Measurements from ENCODE around the gene ABCC4.

ABCC4 gene

DNA sequence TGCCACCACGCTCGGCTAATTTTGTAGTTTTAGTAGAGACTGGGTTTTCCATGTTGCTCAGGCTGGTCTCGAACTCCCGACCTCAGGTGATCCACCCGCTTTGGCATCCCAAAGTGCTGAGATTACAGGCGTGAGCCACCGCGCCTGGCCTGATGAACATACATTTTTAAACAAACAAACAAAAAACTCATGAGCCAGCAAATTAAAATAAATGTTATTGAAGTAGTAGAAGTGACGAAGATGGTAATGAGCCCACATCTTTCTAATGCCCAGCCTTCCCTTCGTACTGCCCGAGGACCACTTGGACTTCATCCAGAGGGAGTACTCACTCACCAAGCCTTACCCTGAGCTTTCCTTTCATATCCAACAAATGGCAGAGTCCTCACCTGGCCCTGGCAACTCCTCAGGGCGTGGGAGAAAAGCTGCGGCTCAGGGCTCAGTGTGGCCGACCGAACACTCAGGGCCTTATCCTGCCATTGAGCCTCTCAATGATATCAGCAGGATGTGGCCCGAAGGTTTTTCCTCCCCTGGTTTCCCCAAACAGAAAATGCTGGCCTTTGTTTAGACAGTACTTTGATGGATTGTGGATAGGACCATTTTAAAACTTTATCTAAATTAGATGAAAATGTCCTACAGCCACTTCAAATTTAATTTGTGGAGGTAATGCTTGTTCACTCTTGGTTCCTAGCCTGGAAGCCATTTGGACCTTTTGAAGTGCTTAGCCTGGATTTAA lies 22.8 kb upstream of the ABCC4 start:
- H3K27me3 ChIP-seq (ENCODE audit: control insufficient read depth, insufficient read depth, low read length), result no peaks in the 10 kb centered on the region

DNA sequence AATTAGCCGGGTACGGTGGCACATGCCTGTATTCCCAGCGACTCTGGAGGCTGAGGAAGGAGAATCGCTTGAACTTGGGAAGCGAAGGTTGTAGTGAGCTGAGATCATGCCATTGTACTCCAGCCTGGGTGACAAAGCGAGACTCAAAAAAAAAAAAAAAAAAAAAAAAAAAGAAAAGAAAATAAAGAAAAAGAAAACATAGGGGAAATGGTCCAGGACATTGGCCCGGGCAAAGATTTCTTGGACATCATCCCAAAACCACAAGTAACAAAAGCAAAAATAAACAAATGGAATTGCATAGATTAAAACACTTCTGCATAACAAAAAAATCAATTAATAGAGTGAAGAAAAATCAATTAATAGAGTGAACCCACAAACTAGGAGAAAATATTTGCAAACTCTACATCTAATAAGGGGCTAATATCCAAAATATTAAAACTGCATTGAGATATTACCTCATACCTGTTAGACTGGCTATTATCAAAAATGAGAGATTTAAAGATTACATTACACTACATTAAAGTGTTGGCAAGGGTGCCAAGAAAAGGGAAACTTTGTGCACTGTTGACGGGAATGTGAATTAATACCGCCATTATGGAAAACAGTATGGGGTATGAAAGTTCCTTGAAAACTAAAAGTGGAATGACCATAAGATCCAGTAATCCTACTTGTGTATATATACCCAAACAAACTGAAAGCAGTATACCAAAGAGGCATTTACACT lies 18.5 kb upstream of the ABCC4 start:
- Histone ChIP-seq H3K9ac (ENCODE audit: low read length) (no peak overlapping the region), H3K27ac (ENCODE audit: low read depth, low read length) (no peak overlapping the region), H3K27me3 (ENCODE audit: control insufficient read depth, insufficient read depth, low read length) (no peaks in the 10 kb centered on the region), H3K4me3 (ENCODE audit: low read depth, low read length) (no peak overlapping the region), H3K9me3 (ENCODE audit: control insufficient read depth, insufficient read depth, low read depth, low read length) (0 out of 2 replicates have a peak, but pooled peaks cover 2% of the 10 kb centered on the region), H3K36me3 (ENCODE audit: control insufficient read depth, insufficient read depth, low read length) (no peaks in the 10 kb centered on the region), H3K4me1 (ENCODE audit: control insufficient read depth, insufficient read depth, low read length) (no peaks in the 10 kb centered on the region)

More for the DNA sequence above, 22.8 kb upstream of the ABCC4 start:
- Histone ChIP-seq H3K9ac (ENCODE audit: low read length) (no peak overlapping the region), H3K9me3 (ENCODE audit: control insufficient read depth, insufficient read depth, low read depth, low read length) (no peaks in the 10 kb centered on the region), H3K27ac (ENCODE audit: low read depth, low read length) (no peak overlapping the region), H3K4me3 (ENCODE audit: low read depth, low read length) (no peak overlapping the region), H3K4me1 (ENCODE audit: control insufficient read depth, insufficient read depth, low read length) (no peaks in the 10 kb centered on the region), H3K36me3 (ENCODE audit: control insufficient read depth, insufficient read depth, low read length) (no peaks in the 10 kb centered on the region)

DNA sequence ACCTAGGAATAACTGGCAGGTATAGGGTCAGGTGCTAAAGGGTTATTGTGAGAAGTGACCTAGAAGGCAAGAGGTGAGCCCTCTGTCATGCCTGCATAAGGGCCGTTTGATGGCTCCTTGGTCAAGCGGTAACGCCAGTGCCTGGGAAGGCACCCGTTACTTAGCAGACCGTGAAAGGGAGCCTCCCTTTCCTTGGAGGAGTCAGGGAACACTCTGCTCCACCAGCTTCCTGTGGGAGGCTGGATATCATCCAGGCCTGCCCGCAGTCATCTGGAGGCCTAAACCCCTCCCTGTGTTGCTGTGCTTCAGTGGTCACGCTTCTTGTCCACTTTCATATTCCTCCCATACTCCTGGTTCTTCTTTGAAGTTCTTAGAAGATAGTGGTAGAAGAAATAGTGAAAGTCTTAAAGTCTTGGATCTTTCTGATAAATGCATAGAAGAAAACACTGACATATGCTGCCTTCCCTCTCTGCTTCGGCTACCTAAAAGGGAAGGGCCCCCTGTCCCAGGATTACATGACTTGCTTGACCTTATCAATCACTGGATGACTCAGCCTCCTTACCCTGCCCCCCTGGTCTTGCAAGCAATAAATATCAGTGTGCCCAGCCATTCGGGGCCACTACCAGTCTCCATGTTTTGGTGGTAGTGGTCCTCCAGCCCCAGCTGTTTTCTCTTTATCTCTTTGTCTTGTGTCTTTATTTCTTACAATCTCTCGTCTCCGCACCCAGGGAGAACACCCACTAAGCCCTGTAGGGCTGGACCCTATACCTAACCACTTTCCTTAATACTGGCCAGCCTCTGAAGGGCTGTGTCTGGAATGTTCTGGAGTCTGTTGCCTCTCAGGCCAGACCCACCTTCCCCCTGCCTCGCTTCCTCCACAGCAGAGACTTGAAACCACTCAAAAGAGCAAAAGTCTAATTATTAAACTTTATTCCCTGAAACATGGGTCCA lies 16.1 kb upstream of the ABCC4 start:
- H3K9ac ChIP-seq (ENCODE audit: low read length), result no peak overlapping the region
- no peaks in the 10 kb centered on the region for H3K36me3 ChIP-seq (ENCODE audit: control insufficient read depth, insufficient read depth, low read length)
- no peaks in the 10 kb centered on the region for H3K4me1 ChIP-seq (ENCODE audit: control insufficient read depth, insufficient read depth, low read length)
- H3K27me3 ChIP-seq (ENCODE audit: control insufficient read depth, insufficient read depth, low read length), result no peaks in the 10 kb centered on the region
- 0 out of 2 replicates have a peak, but pooled peaks cover 2% of the 10 kb centered on the region for H3K9me3 ChIP-seq (ENCODE audit: control insufficient read depth, insufficient read depth, low read depth, low read length)
- H3K4me3 ChIP-seq (ENCODE audit: low read depth, low read length), result no peak overlapping the region
- no peak overlapping the region for H3K27ac ChIP-seq (ENCODE audit: low read depth, low read length)

GRCh38 chr13:95315752-95316151 lies 14.5 kb upstream of the ABCC4 start:
- Histone ChIP-seq H3K36me3 (ENCODE audit: control insufficient read depth, insufficient read depth, low read length) (no peaks in the 10 kb centered on the region), H3K27ac (ENCODE audit: low read depth, low read length) (no peak overlapping the region), H3K4me3 (ENCODE audit: low read depth, low read length) (no peak overlapping the region), H3K9me3 (ENCODE audit: control insufficient read depth, insufficient read depth, low read depth, low read length) (0 out of 2 replicates have a peak, but pooled peaks cover 2% of the 10 kb centered on the region), H3K9ac (ENCODE audit: low read length) (no peak overlapping the region), H3K4me1 (ENCODE audit: control insufficient read depth, insufficient read depth, low read length) (no peaks in the 10 kb centered on the region), H3K27me3 (ENCODE audit: control insufficient read depth, insufficient read depth, low read length) (no peaks in the 10 kb centered on the region)

GRCh38 chr13:95307507-95307906 lies 6.3 kb upstream of the ABCC4 start:
- Histone ChIP-seq H3K9me3 (ENCODE audit: control insufficient read depth, insufficient read depth, low read depth, low read length) (no peaks in the 10 kb centered on the region), H3K36me3 (ENCODE audit: control insufficient read depth, insufficient read depth, low read length) (no peaks in the 10 kb centered on the region), H3K4me1 (ENCODE audit: control insufficient read depth, insufficient read depth, low read length) (no peaks in the 10 kb centered on the region), H3K4me3 (ENCODE audit: low read depth, low read length) (no peak overlapping the region), H3K9ac (ENCODE audit: low read length) (no peak overlapping the region), H3K27me3 (ENCODE audit: control insufficient read depth, insufficient read depth, low read length) (peaks cover 10% of the 10 kb centered on the region), H3K27ac (ENCODE audit: low read depth, low read length) (no peak overlapping the region)

DNA sequence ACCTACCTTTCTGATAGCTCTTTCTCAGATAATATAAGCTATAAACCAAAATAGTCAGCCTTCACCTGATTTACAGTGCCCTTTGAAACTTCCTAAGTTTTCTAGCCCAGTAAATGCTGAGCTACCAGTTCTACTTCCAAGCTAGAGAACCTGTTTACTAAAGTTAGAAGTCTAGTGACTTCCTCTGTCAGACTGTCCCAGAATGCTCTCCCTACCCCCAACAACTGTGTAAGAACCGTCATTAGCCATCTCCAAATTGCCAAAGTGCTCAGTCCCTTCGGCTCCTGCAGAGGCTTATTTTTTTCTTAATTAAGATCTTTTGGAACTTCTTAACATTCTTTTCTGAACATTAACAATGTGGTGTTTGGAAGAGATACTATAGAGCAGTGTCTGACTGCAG lies 3.2 kb upstream of the ABCC4 start:
- no peaks in the 10 kb centered on the region for H3K4me1 ChIP-seq (ENCODE audit: control insufficient read depth, insufficient read depth, low read length)
- peaks cover 34% of the 10 kb centered on the region for H3K27me3 ChIP-seq (ENCODE audit: control insufficient read depth, insufficient read depth, low read length)
- no peak overlapping the region for H3K27ac ChIP-seq (ENCODE audit: low read depth, low read length)
- no peaks in the 10 kb centered on the region for H3K9me3 ChIP-seq (ENCODE audit: control insufficient read depth, insufficient read depth, low read depth, low read length)
- no peak overlapping the region for H3K4me3 ChIP-seq (ENCODE audit: low read depth, low read length)
- no peaks in the 10 kb centered on the region for H3K36me3 ChIP-seq (ENCODE audit: control insufficient read depth, insufficient read depth, low read length)
- no peak overlapping the region for H3K9ac ChIP-seq (ENCODE audit: low read length)

- H3K4me1 ChIP-seq (ENCODE audit: control insufficient read depth, insufficient read depth, low read length), result no peaks in the 10 kb centered on the region
- peak overlapping the region; percentile 74 for H3K4me3 ChIP-seq (ENCODE audit: low read depth, low read length)
- no peak overlapping the region for H3K27ac ChIP-seq (ENCODE audit: low read depth, low read length)
- H3K27me3 ChIP-seq (ENCODE audit: control insufficient read depth, insufficient read depth, low read length), result peaks cover 34% of the 10 kb centered on the region
- H3K9me3 ChIP-seq (ENCODE audit: control insufficient read depth, insufficient read depth, low read depth, low read length), result no peaks in the 10 kb centered on the region
- H3K9ac ChIP-seq (ENCODE audit: low read length), result peak overlapping the region; percentile 46
- H3K36me3 ChIP-seq (ENCODE audit: control insufficient read depth, insufficient read depth, low read length), result no peaks in the 10 kb centered on the region
These were observed 730 bp upstream of the ABCC4 start for GRCh38 chr13:95301968-95302393.

DNA sequence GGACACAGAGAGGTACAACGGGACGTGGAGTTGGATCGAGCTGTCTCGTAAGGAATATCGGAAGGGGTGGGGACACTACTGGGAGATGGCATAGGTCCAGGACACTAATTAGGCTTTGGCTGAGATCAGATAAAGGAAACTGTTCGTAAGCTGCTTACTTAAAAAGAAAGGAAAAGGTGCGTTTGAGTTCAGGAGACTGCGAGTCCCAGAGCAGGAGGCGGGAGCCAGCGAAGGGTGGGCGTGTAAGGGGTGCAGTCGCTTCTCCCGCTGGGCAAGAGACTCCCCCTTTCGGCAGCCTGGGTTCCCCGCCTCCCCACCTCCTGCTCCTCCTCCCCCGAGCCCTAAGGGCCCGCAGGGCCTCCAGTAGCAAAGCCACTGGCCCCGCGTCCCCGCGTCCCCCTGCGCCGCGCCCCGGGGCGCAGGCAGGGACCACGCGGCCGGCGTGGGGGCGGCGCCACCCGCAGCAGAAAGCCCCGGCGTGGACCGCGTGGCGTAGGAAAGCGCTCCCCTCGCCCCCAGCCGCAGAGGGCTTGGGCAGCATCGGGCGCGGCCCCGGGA lies 547 bp downstream of the ABCC4 start:
- Histone ChIP-seq H3K27me3 (ENCODE audit: control insufficient read depth, insufficient read depth, low read length) (peaks cover 34% of the 10 kb centered on the region), H3K9me3 (ENCODE audit: control insufficient read depth, insufficient read depth, low read depth, low read length) (no peaks in the 10 kb centered on the region), H3K27ac (ENCODE audit: low read depth, low read length) (no peak overlapping the region), H3K4me1 (ENCODE audit: control insufficient read depth, insufficient read depth, low read length) (no peaks in the 10 kb centered on the region), H3K36me3 (ENCODE audit: control insufficient read depth, insufficient read depth, low read length) (no peaks in the 10 kb centered on the region), H3K4me3 (ENCODE audit: low read depth, low read length) (peak overlapping the region; percentile 74), H3K9ac (ENCODE audit: low read length) (peak overlapping the region; percentile 63)

GRCh38 chr13:95298971-95299621 lies 2.2 kb downstream of the ABCC4 start:
- no peak overlapping the region for H3K27ac ChIP-seq (ENCODE audit: low read depth, low read length)

More at GRCh38 chr13:95298971-95299621, 2.2 kb downstream of the ABCC4 start:
- Histone ChIP-seq H3K4me3 (ENCODE audit: low read depth, low read length) (no peak overlapping the region), H3K36me3 (ENCODE audit: control insufficient read depth, insufficient read depth, low read length) (no peaks in the 10 kb centered on the region), H3K9ac (ENCODE audit: low read length) (no peak overlapping the region), H3K4me1 (ENCODE audit: control insufficient read depth, insufficient read depth, low read length) (no peaks in the 10 kb centered on the region), H3K27me3 (ENCODE audit: control insufficient read depth, insufficient read depth, low read length) (peaks cover 32% of the 10 kb centered on the region), H3K9me3 (ENCODE audit: control insufficient read depth, insufficient read depth, low read depth, low read length) (no peaks in the 10 kb centered on the region)
